NCI-H345 treated with DMSO at 0.1 percent for 48 hours (cell line): ENCODE measurements around the gene NADK.

Experiments used
- DNase-seq: peaks from one replicate; lab custom pipeline; 2025; ENCODE audit not compliant: unreplicated experiment; lab: John Stamatoyannopoulos, UW

Gene NADK, protein sequence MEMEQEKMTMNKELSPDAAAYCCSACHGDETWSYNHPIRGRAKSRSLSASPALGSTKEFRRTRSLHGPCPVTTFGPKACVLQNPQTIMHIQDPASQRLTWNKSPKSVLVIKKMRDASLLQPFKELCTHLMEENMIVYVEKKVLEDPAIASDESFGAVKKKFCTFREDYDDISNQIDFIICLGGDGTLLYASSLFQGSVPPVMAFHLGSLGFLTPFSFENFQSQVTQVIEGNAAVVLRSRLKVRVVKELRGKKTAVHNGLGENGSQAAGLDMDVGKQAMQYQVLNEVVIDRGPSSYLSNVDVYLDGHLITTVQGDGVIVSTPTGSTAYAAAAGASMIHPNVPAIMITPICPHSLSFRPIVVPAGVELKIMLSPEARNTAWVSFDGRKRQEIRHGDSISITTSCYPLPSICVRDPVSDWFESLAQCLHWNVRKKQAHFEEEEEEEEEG

DNA sequence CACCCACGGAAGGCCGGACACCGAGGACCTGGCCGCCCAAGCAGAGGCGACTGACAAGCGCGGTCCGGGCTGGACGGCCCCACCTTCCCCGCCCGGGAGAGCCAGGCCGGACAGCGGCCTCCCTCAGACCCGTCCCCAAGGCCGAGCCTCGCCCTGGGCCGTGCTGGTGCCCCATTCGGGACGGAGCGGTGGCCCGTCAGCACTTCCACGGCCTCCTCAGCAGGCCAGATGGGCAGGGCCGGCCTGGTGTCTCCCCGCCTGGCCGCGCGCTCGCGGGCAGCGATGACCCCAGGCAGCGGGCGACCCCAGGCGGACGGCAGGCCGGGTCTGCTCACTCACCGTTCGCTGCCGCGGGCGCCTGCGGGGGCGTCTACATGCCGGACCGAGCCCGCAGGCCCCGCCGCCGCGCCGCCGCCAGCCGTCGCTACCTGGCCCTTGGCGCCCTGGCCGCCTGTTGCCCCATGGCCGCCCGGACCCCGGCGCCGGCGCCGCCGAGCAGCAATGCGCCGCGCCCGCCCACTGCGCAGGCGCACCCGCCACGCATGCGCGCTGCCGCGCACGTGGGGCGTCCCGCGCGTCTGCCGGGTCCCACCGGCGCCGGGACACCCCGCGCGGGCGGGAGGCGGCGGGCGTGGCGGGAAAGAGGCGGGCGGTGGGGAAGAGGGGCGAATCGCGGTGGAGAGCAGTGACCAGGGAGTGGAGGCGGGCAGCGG lies at the start of gene NADK:
NADK (minus strand) TSS at position 521 of the 713 bp plus-strand sequence. CDS start 13,064 bp downstream, outside the sequence.
- no peak for DNase-seq

DNA sequence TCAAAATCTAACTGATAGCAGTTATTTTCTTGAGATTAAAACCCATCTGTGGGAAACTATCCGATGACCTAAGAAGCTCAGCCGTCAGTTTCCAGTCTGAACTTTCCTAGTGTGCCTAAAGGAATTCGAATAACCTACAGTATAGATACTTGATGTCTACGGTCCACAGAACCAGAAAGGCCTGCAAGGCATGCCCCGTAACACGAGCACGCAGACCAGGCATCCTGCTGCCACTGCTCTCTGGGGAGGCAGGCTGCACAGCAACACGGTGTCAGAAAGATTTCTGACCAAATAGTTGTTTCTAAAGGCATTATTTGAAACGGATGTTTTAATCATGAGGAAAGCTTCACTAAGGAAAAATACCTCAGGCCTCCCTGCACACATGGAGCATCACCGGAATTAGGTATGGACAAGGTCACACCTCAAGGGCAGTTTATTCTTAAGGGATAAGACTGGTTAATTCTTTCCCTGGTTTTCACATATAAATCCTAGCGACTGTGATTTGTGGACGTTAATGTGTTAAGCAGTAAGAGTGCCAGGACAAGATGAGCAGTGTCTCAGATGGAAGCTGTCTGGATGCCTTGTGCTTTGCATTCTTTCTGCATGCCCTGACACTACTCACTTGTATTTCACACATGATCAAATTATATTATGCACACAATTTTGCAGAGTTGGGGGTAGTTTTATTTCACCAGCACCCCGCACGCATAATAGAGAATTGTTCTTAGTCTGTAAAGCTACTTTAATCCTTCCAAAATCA lies 49.0 kb upstream of the NADK start:
- no peak for DNase-seq

GRCh38 chr1:1826356-1827088 lies 48.3 kb upstream of the NADK start:
- DNase-seq, result no peak

GRCh38 chr1:1825217-1825616 lies 46.9 kb upstream of the NADK start:
- DNase-seq, result no peak

- no peak for DNase-seq
These were observed 41.5 kb upstream of the NADK start for GRCh38 chr1:1819762-1820161.

- no peak for DNase-seq
These were observed 39.0 kb upstream of the NADK start for GRCh38 chr1:1817221-1817620.

DNA sequence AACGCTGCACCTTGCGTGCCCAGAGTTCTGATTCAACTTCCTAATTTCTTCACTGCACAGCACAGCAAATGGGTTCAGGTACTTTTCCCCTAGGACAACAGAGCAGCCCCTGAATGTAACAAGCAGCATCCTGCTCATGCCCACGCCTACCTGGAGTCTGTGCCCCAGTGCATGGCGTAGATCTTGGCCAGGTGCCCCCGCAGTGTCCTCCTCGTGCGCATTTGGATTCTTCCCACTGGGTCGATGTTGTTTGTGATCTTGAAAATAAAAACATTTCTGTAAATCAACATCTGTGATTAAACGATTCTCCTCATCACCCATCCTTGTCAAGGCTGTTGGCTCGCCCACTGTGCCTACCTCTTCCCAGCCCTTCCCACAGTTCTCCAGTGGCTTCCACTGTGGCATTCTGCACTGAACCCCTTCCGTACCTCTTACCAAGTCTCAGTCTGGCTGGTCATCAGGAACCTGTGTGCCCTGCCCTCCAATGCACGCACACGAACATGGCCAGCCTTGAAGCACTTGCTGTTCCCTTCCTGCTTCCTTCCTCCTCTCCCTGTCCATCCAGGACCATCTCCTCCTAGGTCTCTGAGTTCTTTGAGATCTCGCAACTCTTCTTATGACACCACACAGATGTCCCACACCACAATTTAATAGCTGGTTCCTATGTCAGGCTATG lies 37.5 kb upstream of the NADK start:
- no peak for DNase-seq

DNA sequence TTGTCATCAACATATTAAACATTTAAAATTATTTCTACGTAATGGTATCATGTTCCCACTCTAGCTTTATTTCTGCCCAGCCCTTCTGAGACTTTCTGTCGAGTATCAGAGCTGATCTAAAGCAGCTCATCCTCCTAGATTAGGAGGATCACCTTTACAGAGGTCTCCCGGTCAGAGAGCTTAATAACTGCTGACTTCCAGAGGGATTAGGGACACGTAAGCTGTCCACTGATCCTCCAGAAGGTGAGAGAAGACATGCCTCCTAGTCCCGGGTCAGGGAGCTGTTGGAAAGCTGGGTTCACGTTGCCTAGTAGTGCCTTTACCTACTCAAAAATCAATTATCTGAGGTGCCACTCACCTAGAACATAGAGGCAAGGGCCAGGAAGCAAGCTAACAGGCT lies 31.2 kb upstream of the NADK start:
- DNase-seq, result no peak

DNA sequence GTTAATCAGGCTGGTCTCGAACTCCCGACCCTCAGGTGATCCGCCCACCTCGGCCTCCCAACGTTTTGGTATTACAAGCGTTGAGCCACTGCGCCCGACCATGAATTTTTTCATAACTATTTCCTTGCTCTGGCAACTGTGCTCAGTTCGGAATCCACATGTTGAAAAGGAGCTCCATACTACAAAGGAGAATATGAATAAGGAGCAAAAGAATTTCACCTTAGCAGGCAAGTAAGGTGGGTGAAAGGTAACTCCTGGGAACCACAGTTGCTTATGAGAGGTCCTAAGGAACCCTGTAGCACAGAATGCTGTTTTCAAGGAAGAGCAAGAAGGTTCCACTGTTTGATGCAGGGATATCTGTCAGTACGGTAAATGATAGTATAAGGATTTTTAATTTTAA lies 29.9 kb upstream of the NADK start:
- DNase-seq, result no peak

GRCh38 chr1:1806890-1807289 lies 28.6 kb upstream of the NADK start:
- no peak for DNase-seq

- DNase-seq, result no peak
These were observed 26.0 kb upstream of the NADK start for GRCh38 chr1:1804301-1804700.

DNA sequence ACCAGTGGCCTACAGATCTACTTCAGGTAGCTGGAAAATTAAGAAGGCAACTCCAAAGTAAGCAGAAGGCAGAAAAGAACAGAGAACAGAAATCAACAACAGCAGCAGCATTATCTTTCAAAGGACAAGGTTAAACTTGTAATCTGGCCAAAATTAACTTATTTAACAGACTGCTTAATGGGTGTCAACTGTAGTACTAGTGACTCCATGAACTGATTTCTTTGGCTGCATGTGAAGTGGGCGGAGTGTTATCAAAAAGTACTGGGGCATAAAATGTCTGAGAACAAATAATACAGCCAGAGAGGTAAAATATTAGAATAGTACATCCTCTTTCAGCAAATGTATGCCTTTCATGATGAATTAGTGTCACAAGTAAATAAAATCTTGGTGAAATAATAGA lies 24.6 kb upstream of the NADK start:
- DNase-seq, result no peak

GRCh38 chr1:1799716-1800115 lies 21.4 kb upstream of the NADK start:
- DNase-seq, result no peak

DNA sequence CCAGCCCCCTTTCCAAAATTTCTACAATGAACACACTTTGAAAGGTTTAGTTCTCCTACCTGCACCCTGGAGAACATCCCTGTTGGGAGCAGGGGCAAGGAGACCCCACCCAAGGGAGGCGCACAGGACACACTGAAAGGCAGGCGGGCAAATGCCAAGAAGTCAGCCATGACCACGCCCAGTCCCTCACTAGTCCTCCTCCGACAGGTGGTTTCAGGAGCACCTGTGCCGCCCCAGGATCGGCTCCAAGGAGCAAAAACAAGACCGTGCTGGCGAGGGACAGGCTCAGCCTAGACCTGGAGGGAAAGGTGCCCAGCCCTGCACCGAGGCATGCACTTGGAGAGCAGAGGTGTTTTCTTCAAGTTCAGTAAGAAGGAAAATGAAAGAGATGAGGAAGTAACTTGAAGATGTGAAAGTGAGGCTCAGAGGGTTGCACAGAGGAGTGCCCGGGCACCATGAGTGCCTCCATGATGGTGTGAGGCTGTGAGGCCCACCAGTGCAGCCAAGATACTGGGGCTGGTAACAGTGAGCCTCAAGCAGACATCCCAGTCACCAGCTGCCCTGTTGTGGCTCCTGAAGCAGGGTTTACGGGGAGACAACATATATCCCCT lies 19.6 kb upstream of the NADK start:
- no peak for DNase-seq

GRCh38 chr1:1796466-1796865 lies 18.2 kb upstream of the NADK start:
- no peak for DNase-seq

- DNase-seq, result no peak
These were observed 16.7 kb upstream of the NADK start for GRCh38 chr1:1794999-1795398.

DNA sequence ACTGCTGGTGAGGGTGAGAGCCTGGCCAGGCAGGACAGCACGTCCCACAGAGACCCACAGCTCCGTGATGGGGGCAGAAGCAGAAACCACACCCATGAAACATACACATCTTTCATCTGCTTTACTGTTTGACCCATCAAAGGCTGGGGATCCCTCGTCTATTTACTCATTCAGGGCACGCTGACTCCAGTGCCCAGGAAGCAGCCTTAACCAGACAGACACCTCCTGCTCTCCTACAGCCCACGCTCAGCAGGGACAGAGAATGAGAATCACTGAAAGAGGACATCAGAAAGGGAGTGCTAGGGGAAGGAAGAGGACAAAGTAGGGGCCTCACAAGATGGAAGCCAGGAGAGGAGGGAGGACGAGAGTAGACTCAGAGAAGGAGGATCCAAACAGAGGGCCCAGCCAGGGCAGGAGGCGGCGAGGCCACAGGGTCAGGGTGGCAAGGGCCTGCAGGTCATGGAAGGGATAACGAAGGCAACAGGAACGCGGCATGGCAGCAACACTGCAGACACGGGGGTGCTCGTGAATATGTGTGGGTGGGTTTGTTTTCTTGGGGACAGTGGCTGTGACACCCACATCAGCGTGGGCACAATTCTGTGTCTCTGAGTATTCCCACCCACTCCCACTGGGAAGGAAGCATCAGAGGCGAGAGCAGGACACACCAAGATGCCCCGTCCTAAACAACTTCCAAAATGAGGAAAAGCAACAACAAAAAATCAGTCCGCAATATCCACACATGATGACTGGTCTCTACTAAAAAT lies 15.4 kb upstream of the NADK start:
- DNase-seq, result no peak

DNA sequence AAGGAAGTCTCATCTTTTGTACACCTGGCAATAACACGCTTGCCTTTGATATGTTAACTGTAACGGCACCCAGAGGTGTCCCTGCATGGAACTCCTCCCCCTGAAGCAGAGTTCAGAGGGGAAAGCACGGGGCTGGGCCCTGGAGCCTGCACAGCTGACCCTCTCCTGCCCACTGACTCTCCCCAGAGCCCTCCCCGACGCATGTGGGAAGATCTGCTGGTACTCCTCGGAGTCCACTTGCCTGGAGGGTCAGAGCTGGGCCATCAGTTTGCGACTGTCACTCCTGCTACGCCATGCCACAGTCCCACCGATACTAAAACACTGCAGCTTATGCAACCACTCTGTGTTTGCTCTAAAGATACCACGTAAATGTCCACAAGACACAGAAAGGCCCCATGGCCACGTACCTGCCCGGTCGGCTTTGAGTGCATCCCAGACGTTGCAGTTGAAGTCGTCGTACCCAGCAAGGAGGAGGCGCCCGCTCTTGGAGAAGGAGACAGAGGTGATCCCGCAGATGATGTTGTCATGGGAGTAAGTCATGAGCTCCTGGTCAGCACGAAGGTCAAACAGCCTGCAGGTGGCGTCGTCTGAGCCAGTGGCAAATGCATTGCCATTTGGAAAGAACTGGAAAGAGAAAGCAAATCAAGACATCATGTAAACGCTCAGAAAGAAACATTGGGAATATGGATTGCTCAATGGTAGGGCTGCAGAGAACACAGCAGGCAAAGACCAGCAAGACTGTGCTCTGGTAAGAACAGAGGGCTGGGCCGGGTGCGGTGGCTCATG lies 10.6 kb upstream of the NADK start:
- DNase-seq, result no peak

- DNase-seq, result no peak
These were observed 9.9 kb upstream of the NADK start for GRCh38 chr1:1788136-1788535.
